Keratinocyte (primary cell): Measurements from ENCODE around the gene PIP4P1.

Source experiments
- CTCF ChIP-seq, 3 experiments: IDR thresholded peaks in 1 of 3; conservative IDR thresholded peaks in 1 of 3; optimal IDR thresholded peaks in 1 of 3; 2 replicates in 2 of 3; 3 replicates in 1 of 3; pipeline versions ENCODE3 to v1.5.1; 2011; ENCODE audit warnings: low read length in 3 of 3, mild to moderate bottlenecking in 3 of 3, moderate library complexity in 2 of 3, control low read depth in 1 of 3, inconsistent platforms in 1 of 3; ENCODE audit not compliant: insufficient read depth in 2 of 3; ENCODE audit errors: extremely low read depth in 1 of 3
- EZH2 ChIP-seq: IDR thresholded peaks from one replicate; pipeline ENCODE4 v1.6.1; 2012; ENCODE audit warnings: inconsistent platforms, mild to moderate bottlenecking, low read length, moderate library complexity

- TF ChIP-seq CTCF (optimal IDR thresholded peaks at IDR 0.05 in 1 of 3, IDR thresholded peaks at IDR 0.05 in 1 of 3, conservative IDR thresholded peaks at IDR 0.05 in 1 of 3; ENCODE audit: extremely low read depth in 1 of 3, insufficient read depth in 2 of 3, low read length in 3 of 3) (no peak), EZH2 (no peak)
Measured at GRCh38 chr14:20494935-20495766, 33.9 kb upstream of the PIP4P1 start.
